ENCODE measurements around the gene SLC8A3. TPM values are rescaled to one million over a fixed set of nuclear protein-coding genes. Genes with fewer than 3 reads are reported as not detected.
A peak's percentile ranks its signal among the peaks of the same experiment; 100 is the strongest.

Gene SLC8A3
- total RNA-seq, 1 donor from 2014 or later, result 0.12 TPM

DNA sequence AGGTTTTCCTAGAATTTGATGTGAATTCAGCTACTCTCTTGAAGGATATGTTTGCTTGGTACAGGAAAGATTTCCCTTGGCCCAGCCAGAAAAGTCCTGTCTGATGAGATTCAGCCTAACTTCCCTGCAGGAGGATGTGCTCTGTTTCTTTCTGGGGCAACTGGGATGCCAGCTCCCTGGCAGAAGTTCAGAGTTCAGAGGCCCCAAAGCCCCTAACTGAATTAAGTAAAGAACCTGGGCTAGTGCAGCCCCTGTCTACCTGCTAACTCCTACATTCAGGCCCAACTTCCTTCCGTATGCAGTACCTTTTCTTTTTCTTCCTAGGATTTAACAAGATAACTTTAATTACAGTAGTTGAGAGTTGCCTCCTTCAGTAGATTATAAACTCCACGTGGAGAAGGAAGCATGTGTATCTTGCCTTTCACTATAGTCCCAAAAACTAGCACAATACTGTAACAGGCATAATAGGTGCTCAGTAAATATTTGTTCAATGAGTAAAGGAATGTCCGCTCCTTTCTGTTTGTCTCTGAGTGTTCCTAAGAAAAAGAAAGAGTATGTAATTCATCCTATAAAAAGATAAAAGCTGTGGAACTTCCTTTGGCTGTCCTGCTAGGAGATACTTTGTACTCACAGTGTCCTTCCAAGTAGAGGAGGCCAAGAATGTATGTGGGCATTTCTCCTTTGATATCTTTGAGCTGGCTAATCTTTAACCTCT lies 141.0 kb downstream of the SLC8A3 start:
- TF ChIP-seq, protein P1, sequence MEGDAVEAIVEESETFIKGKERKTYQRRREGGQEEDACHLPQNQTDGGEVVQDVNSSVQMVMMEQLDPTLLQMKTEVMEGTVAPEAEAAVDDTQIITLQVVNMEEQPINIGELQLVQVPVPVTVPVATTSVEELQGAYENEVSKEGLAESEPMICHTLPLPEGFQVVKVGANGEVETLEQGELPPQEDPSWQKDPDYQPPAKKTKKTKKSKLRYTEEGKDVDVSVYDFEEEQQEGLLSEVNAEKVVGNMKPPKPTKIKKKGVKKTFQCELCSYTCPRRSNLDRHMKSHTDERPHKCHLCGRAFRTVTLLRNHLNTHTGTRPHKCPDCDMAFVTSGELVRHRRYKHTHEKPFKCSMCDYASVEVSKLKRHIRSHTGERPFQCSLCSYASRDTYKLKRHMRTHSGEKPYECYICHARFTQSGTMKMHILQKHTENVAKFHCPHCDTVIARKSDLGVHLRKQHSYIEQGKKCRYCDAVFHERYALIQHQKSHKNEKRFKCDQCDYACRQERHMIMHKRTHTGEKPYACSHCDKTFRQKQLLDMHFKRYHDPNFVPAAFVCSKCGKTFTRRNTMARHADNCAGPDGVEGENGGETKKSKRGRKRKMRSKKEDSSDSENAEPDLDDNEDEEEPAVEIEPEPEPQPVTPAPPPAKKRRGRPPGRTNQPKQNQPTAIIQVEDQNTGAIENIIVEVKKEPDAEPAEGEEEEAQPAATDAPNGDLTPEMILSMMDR (conservative IDR thresholded peaks at IDR 0.05; ENCODE audit: low read depth, low read length), result no peak
- no peak overlapping the region for H3K4me3 ChIP-seq (ENCODE audit: low read depth, low read length)
- DNase-seq (ENCODE audit: low read depth), result no peak

DNA sequence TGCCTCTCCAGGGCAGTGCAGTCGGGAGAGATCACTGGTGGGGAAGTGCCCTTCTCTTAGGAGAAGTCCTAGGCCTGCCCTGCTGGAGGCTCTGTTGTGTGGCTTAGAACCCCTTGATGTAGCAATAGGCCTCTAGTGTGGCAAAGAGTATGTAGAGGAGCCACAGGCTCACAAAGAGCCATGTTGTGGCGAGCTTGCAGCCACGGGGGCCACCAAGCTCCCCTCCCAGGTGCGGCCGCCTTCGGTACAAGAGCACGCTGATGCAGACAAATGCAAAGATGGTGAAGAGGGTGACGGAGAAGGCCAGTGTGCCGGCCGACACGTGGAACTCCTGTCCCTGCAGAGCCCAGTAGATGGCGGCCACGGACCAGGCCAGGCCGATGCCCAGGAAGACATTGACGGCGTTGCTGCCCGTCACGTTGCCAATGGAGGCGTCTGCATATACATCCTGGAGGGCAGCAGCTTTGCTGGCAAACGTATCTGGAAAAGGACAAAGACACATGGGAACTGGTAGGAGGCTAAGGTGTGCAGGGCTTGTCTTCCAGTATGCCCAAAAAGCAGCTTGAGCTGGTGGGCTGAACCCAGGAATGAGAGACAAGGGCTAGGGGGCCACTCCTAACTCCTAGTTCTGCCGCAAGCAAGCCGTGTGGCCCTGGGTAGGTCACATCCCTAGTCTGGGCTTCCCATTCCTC lies 142.8 kb downstream of the SLC8A3 start:
- DNase-seq (ENCODE audit: low read depth), result no peak
- no peak overlapping the region for H3K4me3 ChIP-seq (ENCODE audit: low read depth, low read length)
- TF ChIP-seq, protein P1 (conservative IDR thresholded peaks at IDR 0.05; ENCODE audit: low read depth, low read length), result peak; percentile 83

DNA sequence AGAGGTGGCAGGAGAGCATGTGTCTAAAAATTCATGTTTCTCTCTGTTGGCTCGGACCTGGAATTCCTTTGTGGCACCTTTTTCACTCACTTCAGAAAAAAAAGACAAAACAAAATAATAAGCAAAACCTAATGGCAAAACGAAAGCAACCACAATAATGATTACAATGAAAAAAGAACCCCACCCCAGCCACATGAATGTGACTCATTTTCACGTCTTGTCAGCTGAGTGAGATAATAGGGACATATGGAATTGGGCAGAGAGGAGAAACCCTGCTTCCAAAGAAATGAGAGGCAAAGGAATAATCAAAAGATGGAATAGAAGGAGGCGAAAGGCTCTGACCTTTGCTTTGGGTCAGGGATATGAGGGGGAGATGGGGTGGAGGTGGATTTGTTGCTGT lies 143.4 kb downstream of the SLC8A3 start:
- TF ChIP-seq, protein P1 (conservative IDR thresholded peaks at IDR 0.05; ENCODE audit: low read depth, low read length), result no peak
- DNase-seq (ENCODE audit: low read depth), result no peak
- H3K4me3 ChIP-seq (ENCODE audit: low read depth, low read length), result no peak overlapping the region

DNA sequence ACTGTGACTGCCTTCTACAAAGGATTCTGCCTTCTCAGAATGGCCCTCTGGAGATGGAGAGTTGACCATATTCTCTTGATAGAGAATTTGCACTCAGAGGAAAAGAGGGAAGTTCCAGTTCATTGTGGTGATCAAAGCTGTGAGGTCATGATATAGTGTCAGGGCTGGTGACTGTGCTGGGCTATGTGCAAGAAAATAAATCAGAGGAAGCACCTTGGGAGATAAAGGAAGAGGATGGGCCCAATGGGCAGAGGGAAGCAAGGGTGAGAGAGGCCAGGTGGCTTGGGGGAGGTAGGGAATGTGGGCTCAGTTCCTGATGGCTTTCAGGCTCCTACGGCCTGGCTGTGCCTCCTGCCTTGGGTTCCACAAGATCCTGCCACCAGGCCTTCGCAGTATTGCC lies 145.8 kb downstream of the SLC8A3 start:
- DNase-seq (ENCODE audit: low read depth), result no peak
- TF ChIP-seq, protein P1 (conservative IDR thresholded peaks at IDR 0.05; ENCODE audit: low read depth, low read length), result no peak
- H3K4me3 ChIP-seq (ENCODE audit: low read depth, low read length), result no peak overlapping the region

DNA sequence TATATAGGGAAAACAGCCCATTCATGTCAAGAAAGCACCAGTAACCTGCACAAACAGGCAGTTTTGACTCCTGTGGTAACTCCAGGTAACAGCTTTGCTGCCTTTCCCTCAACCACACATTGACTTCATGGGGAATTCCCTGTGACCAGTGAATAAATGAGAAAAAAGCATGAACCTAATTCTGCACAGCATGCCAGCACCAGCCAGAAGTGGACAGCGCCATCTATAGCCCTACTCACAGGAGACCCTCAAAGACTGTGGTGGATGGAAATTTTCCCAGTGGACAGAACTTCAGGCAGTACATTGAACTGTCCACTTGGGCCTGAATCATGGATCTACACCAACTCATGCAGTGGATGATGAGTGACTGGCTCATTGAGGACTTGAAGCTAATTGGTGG lies 152.1 kb downstream of the SLC8A3 start:
- H3K4me3 ChIP-seq (ENCODE audit: low read depth, low read length), result no peak overlapping the region
- DNase-seq (ENCODE audit: low read depth), result no peak
- TF ChIP-seq, protein P1 (conservative IDR thresholded peaks at IDR 0.05; ENCODE audit: low read depth, low read length), result no peak

DNA sequence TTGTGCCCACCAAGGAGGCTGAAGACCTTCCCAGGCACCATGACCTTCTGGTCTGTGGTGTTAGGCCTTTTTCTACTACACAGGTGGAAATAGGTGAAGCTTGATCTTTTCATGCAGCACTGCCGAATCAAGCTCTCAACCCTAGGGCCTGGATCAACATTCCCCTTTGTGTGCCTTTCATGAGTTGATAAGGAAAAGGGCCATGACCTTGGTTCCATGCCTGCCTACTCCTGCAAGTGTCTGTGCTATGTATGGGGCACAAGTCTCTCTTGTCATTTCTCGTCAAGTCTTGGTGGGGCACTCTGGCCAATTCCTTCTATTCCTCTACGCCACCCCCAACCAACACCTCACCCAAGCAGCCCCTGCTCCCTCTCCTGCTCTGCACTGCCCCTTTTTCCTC lies 154.5 kb downstream of the SLC8A3 start:
- H3K4me3 ChIP-seq (ENCODE audit: low read depth, low read length), result no peak overlapping the region
- TF ChIP-seq, protein P1 (conservative IDR thresholded peaks at IDR 0.05; ENCODE audit: low read depth, low read length), result no peak
- no peak for DNase-seq (ENCODE audit: low read depth)
